Measurements from ENCODE around the gene KLF1. TPM values are rescaled to one million over a fixed set of nuclear protein-coding genes. Genes with fewer than 3 reads are reported as not detected.

The KLF1 gene
- total RNA-seq, 1 donor from 2014 or later = not detected

DNA sequence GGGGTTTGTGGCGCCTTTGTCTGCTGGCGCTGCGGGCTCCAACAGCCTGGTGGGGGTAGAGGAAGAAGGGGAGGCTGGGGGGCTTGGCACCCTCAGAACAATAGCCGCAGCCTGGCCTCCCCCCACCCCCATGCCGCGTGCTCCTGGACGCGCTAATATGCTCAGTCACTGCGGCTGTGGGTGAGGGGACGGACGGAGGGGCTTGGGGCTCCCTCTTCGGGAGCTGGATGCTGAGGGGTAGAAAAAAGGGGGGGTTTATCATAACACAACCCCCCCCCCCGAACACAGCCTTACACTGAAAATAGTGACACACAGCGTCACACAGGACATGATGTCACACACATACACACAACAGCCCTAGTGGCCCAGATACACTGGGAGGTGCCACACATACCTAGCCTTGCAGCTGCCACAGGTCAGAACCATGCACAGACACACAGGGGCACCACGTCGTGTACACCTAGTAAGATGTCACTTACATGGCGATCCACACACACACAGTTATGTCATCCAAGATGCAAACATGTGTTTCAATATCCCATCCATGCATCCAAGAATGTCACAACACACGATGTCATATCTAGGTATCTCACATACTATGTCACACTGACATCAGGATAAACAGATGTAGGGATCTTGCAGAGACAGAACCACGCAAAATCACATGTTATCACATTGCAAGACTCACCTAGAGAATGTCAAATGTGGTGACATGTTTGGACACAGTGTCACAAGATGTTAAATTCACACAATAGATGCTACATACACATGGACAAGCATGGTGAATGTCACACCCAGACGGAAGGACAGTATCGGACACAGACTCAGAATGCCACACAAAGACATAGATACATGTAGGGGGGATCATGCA is 47.9 kb downstream of the KLF1 start:
- no peak for DNase-seq (ENCODE audit: low read depth)

DNA sequence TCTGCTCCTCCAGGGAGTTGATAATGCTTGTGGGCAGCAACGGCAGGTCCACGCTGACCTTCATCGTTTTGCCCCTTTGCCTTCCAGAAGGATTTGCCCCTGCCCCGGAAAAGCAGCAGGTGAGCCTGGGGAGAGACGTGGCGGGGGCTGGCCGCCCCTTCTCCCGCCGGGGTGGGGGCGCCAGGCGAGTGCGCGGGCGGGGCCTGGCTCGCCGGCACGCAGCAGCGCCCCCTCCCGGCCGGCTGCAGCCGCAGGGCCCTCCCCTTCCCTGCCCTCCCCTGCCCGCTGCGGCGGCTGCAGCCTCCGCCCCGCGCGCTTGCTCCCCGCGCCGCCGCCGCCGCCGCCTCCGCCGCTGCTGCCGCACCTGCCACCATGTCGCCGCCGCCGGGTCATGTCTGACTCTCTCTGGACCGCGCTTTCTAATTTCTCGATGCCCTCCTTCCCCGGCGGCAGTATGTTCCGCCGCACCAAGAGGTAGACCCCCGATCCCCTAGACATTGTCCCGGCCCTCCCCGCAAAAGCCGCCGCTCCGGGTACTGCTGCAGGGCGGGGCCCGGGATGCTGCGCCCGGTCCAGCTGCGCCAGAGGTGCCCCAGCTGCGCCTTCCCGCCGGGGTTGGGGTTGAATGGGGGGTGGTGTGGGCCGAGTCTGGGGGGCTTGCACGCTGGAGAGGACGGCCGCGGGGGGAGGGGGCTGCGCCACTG is 48.7 kb downstream of the KLF1 start, which contains the start of gene MAST1:
TSS of gene MAST1 (plus strand) at position 334 of the 704 bp plus-strand sequence. CDS start at position 392, 58 bp downstream.
- DNase-seq (ENCODE audit: low read depth) = peak; percentile 39

DNA sequence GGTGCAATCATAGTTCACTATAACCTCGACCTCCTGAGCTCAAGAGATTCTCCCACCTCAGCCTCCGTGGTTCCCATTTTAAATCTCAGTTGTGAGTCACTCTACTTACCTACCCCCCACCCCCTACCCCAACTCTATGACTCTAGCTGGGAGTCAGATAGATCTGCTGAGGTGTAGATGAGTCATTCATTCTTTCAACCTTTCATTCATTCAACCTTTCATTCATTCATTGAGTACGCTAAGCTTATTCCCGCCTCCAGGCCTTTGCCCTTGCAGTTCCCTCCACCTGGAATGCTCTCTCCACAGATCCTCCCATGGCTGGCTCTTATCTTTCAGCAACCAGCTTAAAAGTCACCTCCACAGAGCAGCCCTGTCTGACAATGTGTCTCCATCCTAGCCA is 49.8 kb downstream of the KLF1 start:
- DNase-seq (ENCODE audit: low read depth) = no peak

DNA sequence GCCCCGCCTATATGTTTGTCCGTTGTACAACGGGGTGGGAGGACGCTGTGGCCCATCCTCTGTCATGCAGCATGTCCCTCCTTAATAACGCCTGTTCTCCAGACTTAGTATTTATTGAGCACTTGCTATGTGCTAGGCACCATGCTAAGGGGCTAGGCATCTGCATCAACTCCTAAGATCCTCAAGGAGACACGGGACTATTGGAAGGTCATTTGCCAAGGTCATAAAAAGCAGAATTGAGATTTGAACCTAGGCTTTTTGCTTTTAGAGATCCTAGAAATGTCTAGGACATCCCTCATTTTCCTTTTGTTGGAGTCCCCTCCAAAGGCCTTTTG is 50.5 kb downstream of the KLF1 start:
- no peak for DNase-seq (ENCODE audit: low read depth)

DNA sequence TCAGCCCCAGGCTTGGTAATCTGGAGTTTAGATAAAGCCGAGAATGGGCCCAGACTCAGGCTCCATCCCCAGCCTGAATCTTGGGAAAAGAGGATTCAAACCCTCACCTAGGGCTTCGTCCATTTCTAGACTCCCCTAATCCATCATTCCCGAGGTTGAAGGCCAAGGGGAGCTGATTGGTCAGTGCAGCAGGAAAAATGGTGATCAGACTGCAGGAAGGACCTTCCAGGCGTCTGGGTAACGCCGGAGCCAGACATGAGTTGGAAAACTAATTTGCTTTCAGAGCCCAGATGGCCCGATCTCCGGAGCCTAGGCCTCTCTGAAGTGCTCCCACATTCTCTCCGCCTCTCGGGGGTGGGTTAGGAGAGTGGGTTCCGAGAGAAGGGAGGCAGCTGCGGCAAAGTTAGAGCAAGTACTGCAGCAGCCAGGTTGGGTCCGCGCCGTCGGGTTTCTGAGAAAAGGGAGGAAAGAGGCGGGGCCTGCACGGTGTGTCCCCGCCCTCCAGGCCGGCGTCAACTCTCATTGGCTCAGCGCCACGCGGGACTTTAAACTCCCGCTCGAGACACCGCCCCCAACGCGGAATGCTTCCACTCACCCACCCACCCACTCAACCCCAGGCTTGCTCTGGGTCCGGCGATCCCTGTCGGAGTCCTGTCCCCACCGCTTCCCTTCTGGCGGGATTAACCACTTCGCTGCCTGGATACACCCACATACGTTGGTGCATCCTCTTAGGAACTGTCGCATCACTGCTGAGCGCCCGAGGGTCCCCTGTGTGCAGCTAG is 51.8 kb downstream of the KLF1 start:
- DNase-seq (ENCODE audit: low read depth) = no peak

DNA sequence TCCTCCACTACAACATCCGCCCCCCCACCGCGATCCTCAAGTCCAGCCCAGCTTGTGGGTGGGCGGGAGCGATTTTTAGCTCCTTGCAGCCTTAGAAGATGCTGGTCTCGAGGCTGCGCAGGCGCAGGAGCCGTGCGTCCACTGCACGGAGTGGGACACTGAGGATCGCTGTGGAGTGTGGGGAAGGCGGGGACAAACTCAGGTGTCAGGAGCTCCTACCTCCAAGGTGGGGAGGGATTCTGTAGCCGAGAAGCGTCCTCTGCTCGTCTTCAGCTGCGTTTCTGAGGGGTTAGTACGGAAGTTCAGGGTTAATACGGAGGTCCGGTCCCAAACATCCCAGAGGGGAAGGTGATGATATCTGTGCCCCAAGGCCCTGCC is 52.4 kb downstream of the KLF1 start, which contains the start of gene RTBDN:
TSS of gene RTBDN (minus strand) at position 14 of the 378 bp plus-strand sequence. CDS start 4,600 bp downstream, outside the sequence.
- no peak for DNase-seq (ENCODE audit: low read depth)

Small RNA genes within 50 kb of the gene (microRNA-seq; reads per million reads assigned to microRNA genes)
- gene MIR5695 (not detected), gene MIR6794 (not detected)

Other genes with a start within 250 kb of the KLF1 start
- gene MAN2B1, start 220.5 kb downstream of the KLF1 start, total RNA-seq = 50.7 and 52.0 TPM in 2 replicates
- gene WDR83, start 220.4 kb downstream of the KLF1 start, total RNA-seq = 10.2 and 10.5 TPM in 2 replicates
- 72.5 and 97.1 TPM in 2 replicates for gene DHPS, start 205.3 kb downstream of the KLF1 start, total RNA-seq
- gene GNG14, start 199.2 kb downstream of the KLF1 start, total RNA-seq = not detected in 2 replicates
- gene FBXW9, start 190.6 kb downstream of the KLF1 start, total RNA-seq = 11.9 and 12.2 TPM in 2 replicates
- 45.6 and 51.3 TPM in 2 replicates for gene TNPO2, start 163.3 kb downstream of the KLF1 start, total RNA-seq
- 200 and 262 TPM in 2 replicates for gene TRIR, start 152.5 kb downstream of the KLF1 start, total RNA-seq
- gene GET3, start 149.7 kb downstream of the KLF1 start, total RNA-seq = 73.1 and 96.8 TPM in 2 replicates
- gene BEST2, start 135.4 kb downstream of the KLF1 start, total RNA-seq = 0.05 and 0.24 TPM in 2 replicates
- gene HOOK2, start 111.6 kb downstream of the KLF1 start, total RNA-seq = 39.6 and 49.9 TPM in 2 replicates
- gene JUNB, start 95.7 kb downstream of the KLF1 start, total RNA-seq = 84.4 and 96.5 TPM in 2 replicates
- 109 and 130 TPM in 2 replicates for gene PRDX2, start 85.4 kb downstream of the KLF1 start, total RNA-seq
- gene THSD8, start 85.1 kb downstream of the KLF1 start, total RNA-seq = not detected in 2 replicates
- 3.5 and 4.3 TPM in 2 replicates for gene RNASEH2A, start 80.6 kb downstream of the KLF1 start, total RNA-seq
- gene RTBDN, start 52.6 kb downstream of the KLF1 start, total RNA-seq = not detected in 2 replicates
- gene MAST1, start 48.7 kb downstream of the KLF1 start, total RNA-seq = 0.42 TPM in 1 of 2 replicates, not detected in the other
- gene DNASE2, start 5.8 kb downstream of the KLF1 start, total RNA-seq = 21.3 and 22.3 TPM in 2 replicates
- 32.8 and 42.3 TPM in 2 replicates for gene GCDH, start 4.0 kb upstream of the KLF1 start, total RNA-seq
- 0.16 TPM in 1 of 2 replicates, not detected in the other for gene SYCE2, start 32.1 kb upstream of the KLF1 start, total RNA-seq
- gene FARSA, start 46.5 kb upstream of the KLF1 start, total RNA-seq = 47.8 and 55.7 TPM in 2 replicates
- 890 and 1,463 TPM in 2 replicates for gene CALR, start 51.4 kb upstream of the KLF1 start, total RNA-seq
- gene RAD23A, start 58.7 kb upstream of the KLF1 start, total RNA-seq = 199 and 236 TPM in 2 replicates
- 44.6 and 58.1 TPM in 2 replicates for gene GADD45GIP1, start 70.0 kb upstream of the KLF1 start, total RNA-seq
- gene DAND5, start 82.4 kb upstream of the KLF1 start, total RNA-seq = not detected in 2 replicates
- gene NFIX, start 108.3 kb upstream of the KLF1 start, total RNA-seq = 17.7 and 23.3 TPM in 2 replicates
- gene LYL1, start 215.7 kb upstream of the KLF1 start, total RNA-seq = not detected in 2 replicates
- 23.3 and 30.0 TPM in 2 replicates for gene TRMT1, start 229.5 kb upstream of the KLF1 start, total RNA-seq
- gene NACC1, start 231.1 kb upstream of the KLF1 start, total RNA-seq = 59.7 and 66.2 TPM in 2 replicates